HepG2 (cell line): ENCODE data around the gene C5AR1. TPM values are rescaled to one million over a fixed set of nuclear protein-coding genes. Genes with fewer than 3 reads are reported as not detected.

Source experiments
- CENPT ChIP-seq: sonication (generic); formaldehyde crosslinking; IDR thresholded peaks from 2 replicates; pipeline ENCODE4 v1.8.0; 2022; ENCODE audit warnings: low read depth, mild to moderate bottlenecking, moderate library complexity, missing genetic modification reagents
- HDAC2 ChIP-seq: sonication (generic); formaldehyde crosslinking; IDR thresholded peaks from 2 replicates; pipeline ENCODE4 v1.4.0; 2020; ENCODE audit warnings: missing genetic modification reagents
- JUND ChIP-seq: sonication (generic); formaldehyde crosslinking; IDR thresholded peaks from 2 replicates; pipeline ENCODE4 v1.8.0; 2022; ENCODE audit warnings: mild to moderate bottlenecking, missing genetic modification reagents
- NFE2L1 ChIP-seq: sonication (generic); formaldehyde crosslinking; IDR thresholded peaks from 2 replicates; pipeline ENCODE4 v1.4.0; 2020; ENCODE audit warnings: missing genetic modification reagents, mild to moderate bottlenecking, borderline replicate concordance
- NFYB ChIP-seq: sonication (generic); formaldehyde crosslinking; IDR thresholded peaks from 2 replicates; pipeline ENCODE4 v1.4.0; 2020; ENCODE audit warnings: missing genetic modification reagents
- RARG ChIP-seq: sonication (generic); formaldehyde crosslinking; IDR thresholded peaks from 2 replicates; pipeline ENCODE4 v1.4.0; 2020; ENCODE audit warnings: low read depth, mild to moderate bottlenecking, missing genetic modification reagents
- YEATS2 ChIP-seq: sonication (generic); formaldehyde crosslinking; IDR thresholded peaks from 2 replicates; pipeline ENCODE4 v1.4.0; 2020; ENCODE audit warnings: missing genetic modification reagents, borderline replicate concordance
- ZBTB20 ChIP-seq: sonication (generic); formaldehyde crosslinking; IDR thresholded peaks from 2 replicates; pipeline ENCODE4 v1.8.1; 2023; ENCODE audit warnings: missing genetic modification reagents, low read depth, mild to moderate bottlenecking, borderline replicate concordance
- ZNF234 ChIP-seq: sonication (generic); formaldehyde crosslinking; conservative IDR thresholded peaks from 2 replicates; pipeline ENCODE4 v1.5.1; 2020; ENCODE audit warnings: mild to moderate bottlenecking, missing genetic modification reagents
- ZNF33B ChIP-seq: sonication (generic); formaldehyde crosslinking; IDR thresholded peaks from 2 replicates; pipeline ENCODE4 v1.5.1; 2020; ENCODE audit warnings: mild to moderate bottlenecking, missing genetic modification reagents
- polyA plus RNA-seq, 8 experiments: library from polyadenylated mRNA; depleted of rRNA in 3 of 8; stranded (reverse) in 7 of 8; unstranded in 1 of 8; fragments of >200 nt; fragmentation: Illumina TruSeq in 4 of 8; extraction: Trizol in 4 of 8; gene quantifications; 2 replicates each; pipeline versions ENCODE4 v1.2.1 to v1.2.3, GENCODE V29; 2011 to 2016; ENCODE audit warnings: low read depth in 4 of 8, missing spikeins in 1 of 8, mixed read lengths in 1 of 8; ENCODE audit not compliant: insufficient read depth in 1 of 8
- total RNA-seq, 5 experiments: library from RNA; depleted of rRNA; stranded (reverse); fragments of >200 nt; fragmentation: Illumina TruSeq; extraction: Trizol; gene quantifications; 2 replicates each; pipeline ENCODE4 v1.2.3, GENCODE V29; 2016; ENCODE audit warnings: low read depth in 1 of 5
- TF ChIP-seq, protein P1 (sequence below): IDR thresholded peaks from 2 replicates; pipeline ENCODE4 v1.6.1; 2016
- TF ChIP-seq, protein P2 (sequence below): sonication (generic); formaldehyde crosslinking; IDR thresholded peaks from 2 replicates; pipeline ENCODE4 v1.5.0; 2020; ENCODE audit warnings: missing genetic modification reagents
- TF ChIP-seq, protein P3 (sequence below): sonication (generic); formaldehyde crosslinking; IDR thresholded peaks from one replicate; pipeline ENCODE4 v1.5.1; 2020; ENCODE audit warnings: mild to moderate bottlenecking, missing genetic modification reagents; ENCODE audit errors: not compliant biosample characterization

The C5AR1 gene
- total and polyA plus RNA-seq, 2 of the 13 experiments (the other 11 are each of a cell fraction or from before 2014, with no cell fraction given) = 0.07 to 1.6 TPM

DNA sequence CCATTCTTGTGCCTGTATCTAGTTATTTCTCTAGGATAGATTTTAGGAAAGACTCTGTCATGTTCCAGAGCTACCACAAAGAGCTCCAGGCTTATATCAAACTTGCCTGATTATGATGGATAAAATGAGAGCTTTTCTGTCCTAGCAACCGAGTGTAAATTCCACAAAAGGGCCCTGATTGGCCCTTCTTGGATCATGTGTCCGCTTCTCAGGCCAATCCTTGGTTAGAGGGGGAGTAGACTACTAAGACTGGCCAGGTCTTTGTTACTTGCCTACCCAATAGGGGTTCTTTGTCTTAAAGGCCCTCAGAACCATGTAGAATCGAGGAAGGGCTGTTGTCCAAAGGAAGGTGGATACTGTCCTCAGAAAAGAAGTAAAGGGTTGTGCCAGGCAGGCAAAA, 41.9 kb downstream of the C5AR1 start (continued):
- TF ChIP-seq YEATS2 (CRISPR knock-in tag) (no peak), JUND (CRISPR knock-in tag) (no peak), CENPT (CRISPR knock-in tag) (no peak), RARG (CRISPR knock-in tag) (no peak), ZNF33B (CRISPR knock-in tag) (no peak), NFE2L1 (CRISPR knock-in tag) (no peak), HDAC2 (CRISPR knock-in tag) (no peak), NFYB (CRISPR knock-in tag) (peak; percentile 72), ZNF234 (CRISPR knock-in tag) (no peak), ZBTB20 (CRISPR knock-in tag) (no peak)
- TF ChIP-seq, protein P1, sequence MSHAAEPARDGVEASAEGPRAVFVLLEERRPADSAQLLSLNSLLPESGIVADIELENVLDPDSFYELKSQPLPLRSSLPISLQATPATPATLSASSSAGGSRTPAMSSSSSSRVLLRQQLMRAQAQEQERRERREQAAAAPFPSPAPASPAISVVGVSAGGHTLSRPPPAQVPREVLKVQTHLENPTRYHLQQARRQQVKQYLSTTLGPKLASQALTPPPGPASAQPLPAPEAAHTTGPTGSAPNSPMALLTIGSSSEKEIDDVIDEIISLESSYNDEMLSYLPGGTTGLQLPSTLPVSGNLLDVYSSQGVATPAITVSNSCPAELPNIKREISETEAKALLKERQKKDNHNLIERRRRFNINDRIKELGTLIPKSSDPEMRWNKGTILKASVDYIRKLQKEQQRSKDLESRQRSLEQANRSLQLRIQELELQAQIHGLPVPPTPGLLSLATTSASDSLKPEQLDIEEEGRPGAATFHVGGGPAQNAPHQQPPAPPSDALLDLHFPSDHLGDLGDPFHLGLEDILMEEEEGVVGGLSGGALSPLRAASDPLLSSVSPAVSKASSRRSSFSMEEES = no peak
- TF ChIP-seq, protein P2, sequence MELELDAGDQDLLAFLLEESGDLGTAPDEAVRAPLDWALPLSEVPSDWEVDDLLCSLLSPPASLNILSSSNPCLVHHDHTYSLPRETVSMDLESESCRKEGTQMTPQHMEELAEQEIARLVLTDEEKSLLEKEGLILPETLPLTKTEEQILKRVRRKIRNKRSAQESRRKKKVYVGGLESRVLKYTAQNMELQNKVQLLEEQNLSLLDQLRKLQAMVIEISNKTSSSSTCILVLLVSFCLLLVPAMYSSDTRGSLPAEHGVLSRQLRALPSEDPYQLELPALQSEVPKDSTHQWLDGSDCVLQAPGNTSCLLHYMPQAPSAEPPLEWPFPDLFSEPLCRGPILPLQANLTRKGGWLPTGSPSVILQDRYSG (CRISPR knock-in tag) = no peak
- TF ChIP-seq, protein P3, sequence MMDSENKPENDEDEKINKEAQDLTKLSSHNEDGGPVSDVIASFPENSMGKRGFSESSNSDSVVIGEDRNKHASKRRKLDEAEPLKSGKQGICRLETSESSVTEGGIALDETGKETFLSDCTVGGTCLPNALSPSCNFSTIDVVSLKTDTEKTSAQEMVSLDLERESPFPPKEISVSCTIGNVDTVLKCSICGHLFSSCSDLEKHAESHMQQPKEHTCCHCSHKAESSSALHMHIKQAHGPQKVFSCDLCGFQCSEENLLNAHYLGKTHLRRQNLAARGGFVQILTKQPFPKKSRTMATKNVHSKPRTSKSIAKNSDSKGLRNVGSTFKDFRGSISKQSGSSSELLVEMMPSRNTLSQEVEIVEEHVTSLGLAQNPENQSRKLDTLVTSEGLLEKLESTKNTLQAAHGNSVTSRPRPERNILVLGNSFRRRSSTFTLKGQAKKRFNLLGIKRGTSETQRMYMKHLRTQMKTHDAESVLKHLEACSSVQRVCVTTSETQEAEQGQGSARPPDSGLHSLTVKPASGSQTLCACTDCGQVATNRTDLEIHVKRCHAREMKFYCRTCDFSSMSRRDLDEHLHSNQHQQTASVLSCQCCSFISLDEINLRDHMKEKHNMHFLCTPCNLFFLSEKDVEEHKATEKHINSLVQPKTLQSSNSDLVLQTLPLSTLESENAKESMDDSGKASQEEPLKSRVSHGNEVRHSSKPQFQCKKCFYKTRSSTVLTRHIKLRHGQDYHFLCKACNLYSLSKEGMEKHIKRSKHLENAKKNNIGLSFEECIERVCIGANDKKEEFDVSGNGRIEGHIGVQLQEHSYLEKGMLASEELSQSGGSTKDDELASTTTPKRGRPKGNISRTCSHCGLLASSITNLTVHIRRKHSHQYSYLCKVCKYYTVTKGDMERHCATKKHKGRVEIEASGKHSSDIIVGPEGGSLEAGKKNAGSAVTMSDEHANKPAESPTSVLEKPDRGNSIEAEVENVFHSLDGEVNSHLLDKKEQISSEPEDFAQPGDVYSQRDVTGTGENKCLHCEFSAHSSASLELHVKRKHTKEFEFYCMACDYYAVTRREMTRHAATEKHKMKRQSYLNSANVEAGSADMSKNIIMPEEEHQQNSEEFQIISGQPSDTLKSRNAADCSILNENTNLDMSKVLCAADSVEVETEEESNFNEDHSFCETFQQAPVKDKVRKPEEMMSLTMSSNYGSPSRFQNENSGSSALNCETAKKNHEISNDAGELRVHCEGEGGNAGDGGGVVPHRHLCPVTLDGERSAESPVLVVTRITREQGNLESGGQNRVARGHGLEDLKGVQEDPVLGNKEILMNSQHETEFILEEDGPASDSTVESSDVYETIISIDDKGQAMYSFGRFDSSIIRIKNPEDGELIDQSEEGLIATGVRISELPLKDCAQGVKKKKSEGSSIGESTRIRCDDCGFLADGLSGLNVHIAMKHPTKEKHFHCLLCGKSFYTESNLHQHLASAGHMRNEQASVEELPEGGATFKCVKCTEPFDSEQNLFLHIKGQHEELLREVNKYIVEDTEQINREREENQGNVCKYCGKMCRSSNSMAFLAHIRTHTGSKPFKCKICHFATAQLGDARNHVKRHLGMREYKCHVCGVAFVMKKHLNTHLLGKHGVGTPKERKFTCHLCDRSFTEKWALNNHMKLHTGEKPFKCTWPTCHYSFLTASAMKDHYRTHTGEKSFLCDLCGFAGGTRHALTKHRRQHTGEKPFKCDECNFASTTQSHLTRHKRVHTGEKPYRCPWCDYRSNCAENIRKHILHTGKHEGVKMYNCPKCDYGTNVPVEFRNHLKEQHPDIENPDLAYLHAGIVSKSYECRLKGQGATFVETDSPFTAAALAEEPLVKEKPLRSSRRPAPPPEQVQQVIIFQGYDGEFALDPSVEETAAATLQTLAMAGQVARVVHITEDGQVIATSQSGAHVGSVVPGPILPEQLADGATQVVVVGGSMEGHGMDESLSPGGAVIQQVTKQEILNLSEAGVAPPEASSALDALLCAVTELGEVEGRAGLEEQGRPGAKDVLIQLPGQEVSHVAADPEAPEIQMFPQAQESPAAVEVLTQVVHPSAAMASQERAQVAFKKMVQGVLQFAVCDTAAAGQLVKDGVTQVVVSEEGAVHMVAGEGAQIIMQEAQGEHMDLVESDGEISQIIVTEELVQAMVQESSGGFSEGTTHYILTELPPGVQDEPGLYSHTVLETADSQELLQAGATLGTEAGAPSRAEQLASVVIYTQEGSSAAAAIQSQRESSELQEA (CRISPR knock-in tag) = no peak
